SH-SY5Y (cell line): ENCODE results near the gene GPR15LG.

ENCODE experiments used
- GATA2 ChIP-seq: IDR thresholded peaks from 2 replicates; pipeline ENCODE4 v1.6.1; 2011; ENCODE audit warnings: mild to moderate bottlenecking, low read depth, low read length
- GATA3 ChIP-seq: IDR thresholded peaks from 2 replicates; pipeline ENCODE4 v1.6.1; 2011; ENCODE audit warnings: low read depth, mild to moderate bottlenecking, low read length, moderate library complexity

DNA sequence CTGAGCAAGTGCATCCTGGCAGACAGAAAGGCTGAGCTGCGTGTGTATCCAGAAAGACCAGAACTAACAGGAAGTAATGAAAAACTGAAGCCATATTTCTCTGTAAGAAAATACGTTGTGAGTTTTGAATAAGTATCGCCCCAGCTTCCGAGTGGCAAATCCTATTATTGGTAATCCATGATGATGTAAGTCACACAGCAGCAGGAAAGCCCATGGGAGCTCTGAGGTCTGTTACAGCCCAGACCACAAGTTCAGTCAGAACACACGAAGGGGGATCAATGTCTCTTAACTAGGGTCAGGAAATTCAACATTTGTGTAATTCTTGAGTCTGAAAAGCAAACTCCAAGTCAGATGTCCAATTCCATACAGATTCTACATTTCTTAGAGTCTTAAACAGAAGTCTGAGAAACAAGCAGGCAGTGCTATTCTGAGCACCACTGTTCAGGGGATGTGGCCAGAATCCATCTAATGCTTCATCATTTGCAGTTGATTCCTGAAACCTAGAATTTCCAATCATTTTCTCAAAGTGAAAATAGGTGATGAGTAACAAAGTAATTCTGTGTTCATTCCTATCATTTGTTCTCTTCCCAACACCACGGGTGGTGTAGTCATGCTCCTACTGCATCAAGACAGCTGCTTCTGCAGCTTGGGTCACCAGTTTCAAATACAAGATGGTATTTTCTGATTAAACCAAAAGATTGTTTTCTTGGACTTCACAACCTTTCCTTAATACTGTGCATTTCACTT is 52.0 kb downstream of the GPR15LG start, which contains the start of gene LRIT2:
- TF ChIP-seq GATA2 (no peak), GATA3 (no peak)
